ENCODE measurements around the gene FLNB. TPM values are rescaled to one million over a fixed set of nuclear protein-coding genes. Genes with fewer than 3 reads are reported as not detected.

The FLNB gene
- total RNA-seq, 1 experiment from 2014 or later: 83.4 TPM

- WGBS (ENCODE audit: extremely low coverage, insufficient read length, low lambda C conversion rate): no CpG with 5 or more reads among the region's 5 CpGs
- H2BK5ac ChIP-seq (ENCODE audit: insufficient read length, low read length): no peak overlapping the region
- H3K79me2 ChIP-seq (ENCODE audit: insufficient read depth, low read length): peaks cover 23% of the 10 kb centered on the region; the same call in 1 of the 2 replicates
- no peaks in the 10 kb centered on the region for H3K23me2 ChIP-seq (ENCODE audit: insufficient read length, low read depth, low read length, poor library complexity, severe bottlenecking)
- no peak overlapping the region for H2BK120ac ChIP-seq (ENCODE audit: low read depth, low read length, poor library complexity, severe bottlenecking)
- no peak overlapping the region for H3K27ac ChIP-seq (ENCODE audit: insufficient read length, low read depth, low read length)
- no peak overlapping the region for H3K9ac ChIP-seq (ENCODE audit: extremely low read depth, insufficient read length, low read length)
- no peak overlapping the region for H3K18ac ChIP-seq (ENCODE audit: insufficient read length, low read depth, low read length)
- Mint-ChIP-seq H3K36me3 (ENCODE audit: insufficient read depth in 1 of 3, low read depth in 3 of 3) (peaks cover 0 to 2% (median 0%) of the 10 kb centered on the region in 3 experiments; a peak in 2 of 7 replicates), H3K27me3 (ENCODE audit: low read depth) (no peaks in the 10 kb centered on the region), H3K9me3 (no peaks in the 10 kb centered on the region; a peak in 1 of 5 replicates), H3K4me1 (peaks cover 66 to 73% of the 10 kb centered on the region in 2 experiments), H3K4me3 (no peak overlapping the region; a peak in 1 of 5 replicates), H3K27ac (peak overlapping the region; percentile 81 to 94 (median 88))
- no peak overlapping the region for H3K23ac ChIP-seq (ENCODE audit: insufficient read length, low read depth, low read length)
- H2BK15ac ChIP-seq (ENCODE audit: low read depth, low read length): no peak overlapping the region
- no peak overlapping the region for H3K4me2 ChIP-seq (ENCODE audit: insufficient read depth, insufficient read length, low read length)
- no peaks in the 10 kb centered on the region for H3K9me3 ChIP-seq (ENCODE audit: control insufficient read depth, low read depth, low read length)
- peaks cover 42% of the 10 kb centered on the region; the same call in 1 of the 2 replicates for H3K4me1 ChIP-seq (ENCODE audit: insufficient read depth, low read length)
- H3K56ac ChIP-seq (ENCODE audit: insufficient read length, low read depth, low read length): no peak overlapping the region
- H4K8ac ChIP-seq (replicated peaks; ENCODE audit: insufficient read length, low read depth, low read length): no peak overlapping the region
- H2AK5ac ChIP-seq (ENCODE audit: insufficient read length, low read length): no peak overlapping the region
- H3K27me3 ChIP-seq (ENCODE audit: insufficient read depth, low read length): no peaks in the 10 kb centered on the region
- H4K20me1 ChIP-seq (ENCODE audit: control insufficient read depth, insufficient read depth, insufficient read length): no peaks in the 10 kb centered on the region
- H2AFZ ChIP-seq (ENCODE audit: low read length): no peak overlapping the region
- H3T11ph ChIP-seq (ENCODE audit: low read length): no peak overlapping the region
- DNase-seq: no peak
- peak overlapping the region; percentile 88 for H4K91ac ChIP-seq (ENCODE audit: insufficient read length, low read depth, low read length)
- H3K4ac ChIP-seq (ENCODE audit: low read depth, low read length): no peak overlapping the region
- TF ChIP-seq CTCF (conservative IDR thresholded peaks at IDR 0.05): no peak
- no peak overlapping the region for H2BK20ac ChIP-seq (ENCODE audit: low read depth, low read length, poor library complexity, severe bottlenecking)
- H2BK12ac ChIP-seq (ENCODE audit: insufficient read length, low read depth, low read length): no peak overlapping the region
- H4K5ac ChIP-seq (ENCODE audit: insufficient read length, low read depth, low read length): no peak overlapping the region
- peaks cover 9% of the 10 kb centered on the region for H3K79me1 ChIP-seq (ENCODE audit: insufficient read depth, low read depth, low read length, poor library complexity, severe bottlenecking)
- H3K14ac ChIP-seq (ENCODE audit: insufficient read depth, low read length): no peak overlapping the region
These were observed 17.2 kb downstream of the FLNB start for GRCh38 chr3:58025406-58025805.

Data from H9 (cell line).